ENCODE results near the gene THSD8. TPM values are rescaled to one million over a fixed set of nuclear protein-coding genes. Genes with fewer than 3 reads are reported as not detected.
A peak's percentile ranks its signal among the peaks of the same experiment; 100 is the strongest.

THSD8 gene
- total and polyA plus RNA-seq, 2 experiments from 2014 or later = 5.1 TPM; not detected in 1

DNA sequence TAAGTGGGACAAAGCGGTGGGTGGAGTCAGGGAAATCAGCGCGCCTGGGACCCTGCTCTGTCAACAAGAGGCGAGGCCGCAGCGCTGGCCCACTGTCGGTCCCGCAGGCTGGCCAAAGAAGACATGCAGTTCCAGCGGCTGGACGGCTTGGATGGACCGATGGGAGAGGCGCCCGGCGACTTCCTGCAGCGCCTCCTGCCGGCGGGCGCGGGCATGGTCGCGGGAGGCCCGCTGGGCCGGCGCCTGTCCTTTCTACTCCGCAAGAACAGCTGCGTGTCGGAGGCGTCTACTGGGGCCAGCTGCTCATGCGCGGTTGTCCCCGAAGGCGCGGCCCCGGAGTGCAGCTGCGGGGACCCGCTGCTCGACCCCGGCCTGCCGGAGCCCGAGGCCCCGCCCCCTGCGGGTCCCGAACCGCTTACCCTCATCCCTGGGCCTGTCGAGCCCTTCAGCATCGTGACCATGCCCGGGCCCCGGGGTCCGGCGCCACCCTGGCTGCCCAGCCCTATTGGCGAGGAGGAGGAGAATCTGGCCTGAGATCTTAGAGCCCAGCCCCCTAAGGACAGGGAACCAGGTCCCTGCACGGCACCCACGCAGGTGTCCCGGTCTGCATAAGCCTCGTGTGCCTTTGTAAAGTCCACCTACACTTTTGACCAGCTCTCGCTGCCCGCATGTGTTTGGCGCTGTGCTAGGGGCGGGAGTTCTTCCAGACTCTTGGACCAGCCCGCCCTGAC, 44.2 kb upstream of the THSD8 start:
- no peaks in the 10 kb centered on the region for H3K9me2 ChIP-seq (replicated peaks; ENCODE audit: insufficient read depth)
- H3K36me3 ChIP-seq (replicated peaks; ENCODE audit: insufficient read depth, low read depth) = no peaks in the 10 kb centered on the region
- no peaks in the 10 kb centered on the region for H3K79me2 ChIP-seq
- peaks cover 3% of the 10 kb centered on the region for H3K27me3 ChIP-seq
- peak; percentile 85 for DNase-seq (ENCODE audit: low spot score)
- peak overlapping the region; percentile 12 for H3K27ac ChIP-seq
- H3K9me3 ChIP-seq (ENCODE audit: low read depth) = no peaks in the 10 kb centered on the region
- TF ChIP-seq EZH2 (IDR thresholded peaks at IDR 0.05; ENCODE audit: borderline replicate concordance) = no peak
- TF ChIP-seq, protein P1, sequence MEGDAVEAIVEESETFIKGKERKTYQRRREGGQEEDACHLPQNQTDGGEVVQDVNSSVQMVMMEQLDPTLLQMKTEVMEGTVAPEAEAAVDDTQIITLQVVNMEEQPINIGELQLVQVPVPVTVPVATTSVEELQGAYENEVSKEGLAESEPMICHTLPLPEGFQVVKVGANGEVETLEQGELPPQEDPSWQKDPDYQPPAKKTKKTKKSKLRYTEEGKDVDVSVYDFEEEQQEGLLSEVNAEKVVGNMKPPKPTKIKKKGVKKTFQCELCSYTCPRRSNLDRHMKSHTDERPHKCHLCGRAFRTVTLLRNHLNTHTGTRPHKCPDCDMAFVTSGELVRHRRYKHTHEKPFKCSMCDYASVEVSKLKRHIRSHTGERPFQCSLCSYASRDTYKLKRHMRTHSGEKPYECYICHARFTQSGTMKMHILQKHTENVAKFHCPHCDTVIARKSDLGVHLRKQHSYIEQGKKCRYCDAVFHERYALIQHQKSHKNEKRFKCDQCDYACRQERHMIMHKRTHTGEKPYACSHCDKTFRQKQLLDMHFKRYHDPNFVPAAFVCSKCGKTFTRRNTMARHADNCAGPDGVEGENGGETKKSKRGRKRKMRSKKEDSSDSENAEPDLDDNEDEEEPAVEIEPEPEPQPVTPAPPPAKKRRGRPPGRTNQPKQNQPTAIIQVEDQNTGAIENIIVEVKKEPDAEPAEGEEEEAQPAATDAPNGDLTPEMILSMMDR (IDR thresholded peaks at IDR 0.05; ENCODE audit: poor library complexity) = peak; percentile 99
- H3K4me2 ChIP-seq = peak overlapping the region; percentile 88
- H3K4me1 ChIP-seq (ENCODE audit: insufficient read depth) = peaks cover 6% of the 10 kb centered on the region
- H2AFZ ChIP-seq = peak overlapping the region; percentile 75
- H4K20me1 ChIP-seq (ENCODE audit: insufficient read depth, poor library complexity, severe bottlenecking) = no peaks in the 10 kb centered on the region
- 8% methylated on average over 60 of the region's 60 CpGs for WGBS (ENCODE audit: low lambda C conversion rate, missing lambda C conversion rate)
- peak overlapping the region; percentile 17 for H3K4me3 ChIP-seq

DNA sequence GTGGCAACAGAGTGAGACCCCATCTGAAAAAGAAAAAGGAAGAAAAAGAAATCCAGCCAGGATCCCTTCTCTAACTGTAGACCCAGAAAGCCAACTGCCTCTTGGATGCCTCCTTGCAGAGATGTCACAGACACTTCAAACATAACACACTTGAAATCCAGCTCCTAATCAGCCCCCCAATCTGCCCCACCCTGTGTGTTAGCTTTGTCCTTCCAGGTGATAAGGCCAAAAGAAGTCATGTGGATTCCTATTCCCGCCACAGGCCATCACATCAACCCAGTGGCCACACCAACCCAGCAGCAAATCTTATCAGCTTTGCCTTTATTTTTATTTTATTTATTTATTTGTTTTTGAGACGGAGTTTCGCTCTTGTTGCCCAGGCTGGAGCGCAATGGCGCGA, 42.2 kb upstream of the THSD8 start:
- H3K4me3 ChIP-seq = no peak overlapping the region
- H3K4me1 ChIP-seq (ENCODE audit: insufficient read depth) = peaks cover 6% of the 10 kb centered on the region
- DNase-seq (ENCODE audit: low spot score) = no peak
- no peaks in the 10 kb centered on the region for H3K36me3 ChIP-seq (replicated peaks; ENCODE audit: insufficient read depth, low read depth)
- no peak for TF ChIP-seq EZH2phosphoT487 (IDR thresholded peaks at IDR 0.05; ENCODE audit: low read depth, severe bottlenecking, unreplicated experiment)
- TF ChIP-seq EZH2 (IDR thresholded peaks at IDR 0.05; ENCODE audit: borderline replicate concordance) = no peak
- TF ChIP-seq, protein P1 (IDR thresholded peaks at IDR 0.05; ENCODE audit: poor library complexity) = no peak
- no peaks in the 10 kb centered on the region for H3K9me2 ChIP-seq (replicated peaks; ENCODE audit: insufficient read depth)
- no peaks in the 10 kb centered on the region for H3K79me2 ChIP-seq
- H3K27ac ChIP-seq = no peak overlapping the region
- no peaks in the 10 kb centered on the region for H4K20me1 ChIP-seq (ENCODE audit: insufficient read depth, poor library complexity, severe bottlenecking)
- no peaks in the 10 kb centered on the region for H3K9me3 ChIP-seq (ENCODE audit: low read depth)
- 93% methylated on average over 6 of the region's 6 CpGs for WGBS (ENCODE audit: low lambda C conversion rate, missing lambda C conversion rate)
- H2AFZ ChIP-seq = no peak overlapping the region
- no peak overlapping the region for H3K4me2 ChIP-seq
- no peaks in the 10 kb centered on the region for H3K27me3 ChIP-seq

DNA sequence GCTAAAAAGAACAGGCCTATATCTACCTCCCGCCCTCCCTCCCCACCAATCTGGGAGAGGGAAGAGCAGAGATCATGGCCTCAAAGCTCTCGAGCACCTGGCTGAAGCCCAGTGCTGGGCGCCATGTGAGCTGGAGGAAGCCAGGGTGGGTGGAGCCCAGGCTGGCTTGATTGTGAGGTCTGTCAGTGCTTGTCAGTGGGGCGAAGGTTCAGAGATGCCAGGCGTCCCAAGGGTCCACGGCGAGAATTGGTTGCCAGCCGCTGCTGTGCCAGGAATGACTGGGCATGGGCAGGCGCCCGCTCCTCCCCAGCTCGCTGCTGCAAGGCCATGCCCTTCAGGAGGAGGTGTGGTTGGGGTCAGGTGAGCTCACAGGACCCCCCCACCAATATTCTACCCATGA, 38.8 kb upstream of the THSD8 start:
- no peaks in the 10 kb centered on the region for H3K4me1 ChIP-seq (ENCODE audit: insufficient read depth)
- 97% methylated on average over 10 of the region's 11 CpGs for WGBS (ENCODE audit: low lambda C conversion rate, missing lambda C conversion rate)
- H2AFZ ChIP-seq = no peak overlapping the region
- H3K27ac ChIP-seq = no peak overlapping the region
- no peak for DNase-seq (ENCODE audit: low spot score)
- no peaks in the 10 kb centered on the region for H4K20me1 ChIP-seq (ENCODE audit: insufficient read depth, poor library complexity, severe bottlenecking)
- no peak overlapping the region for H3K4me2 ChIP-seq
- H3K27me3 ChIP-seq = no peaks in the 10 kb centered on the region
- TF ChIP-seq, protein P1 (IDR thresholded peaks at IDR 0.05; ENCODE audit: poor library complexity) = no peak
- no peak for TF ChIP-seq EZH2 (IDR thresholded peaks at IDR 0.05; ENCODE audit: borderline replicate concordance)
- TF ChIP-seq EZH2phosphoT487 (IDR thresholded peaks at IDR 0.05; ENCODE audit: low read depth, severe bottlenecking, unreplicated experiment) = no peak
- no peaks in the 10 kb centered on the region for H3K79me2 ChIP-seq
- no peaks in the 10 kb centered on the region for H3K9me2 ChIP-seq (replicated peaks; ENCODE audit: insufficient read depth)
- no peak overlapping the region for H3K4me3 ChIP-seq
- H3K36me3 ChIP-seq (replicated peaks; ENCODE audit: insufficient read depth, low read depth) = no peaks in the 10 kb centered on the region
- no peaks in the 10 kb centered on the region for H3K9me3 ChIP-seq (ENCODE audit: low read depth)
